HepG2 (cell line): ENCODE results near the gene ERFL. TPM values are rescaled to one million over a fixed set of nuclear protein-coding genes. Genes with fewer than 3 reads are reported as not detected.

Experiments used
- ATAC-seq: fragments of 200-7000 bp; cut with Tn5 transposase; 3 replicates; pipeline ENCODE4 v1.9.1; 2020; ENCODE audit warnings: mild to moderate bottlenecking, moderate library complexity
- BruUV-seq: library from RNA; stranded (reverse); fragments of 400-500 nt; replicated peaks from 2 replicates; lab custom pipeline; 2021; lab: Mats Ljungman, UMichigan
- CTCF ChIA-PET: fragments of 300-600 bp; formaldehyde crosslinking; extraction: SDS; loops from one replicate; lab custom pipeline; 2021; ENCODE audit warnings: low total read pairs, inconsistent platforms, low intra/inter-chr PET ratio; lab: Yijun Ruan, JAX
- POLR2A ChIA-PET: fragments of 350-600 bp; sonication (Branson Sonifier 250); formaldehyde crosslinking; loops from one replicate; lab custom pipeline; 2020; ENCODE audit warnings: antibody characterized with exemption, inconsistent platforms; lab: Yijun Ruan, JAX
- DNase-seq: peaks from one replicate; pipeline ENCODE4 v3.0.0-alpha.2; 2015; ENCODE audit warnings: low spot score
- FAIRE-seq: peaks from 3 replicates; lab custom pipeline; 2011; peaks lifted over from hg19 to GRCh38; lab: Jason Lieb, UNC
- H2AFZ ChIP-seq: one replicate; pipeline ENCODE4 v1.6.1; 2011; ENCODE audit warnings: low read length, inconsistent platforms
- H3K27ac ChIP-seq: fragments of 300-600 bp; 3 replicates; pipeline ENCODE4 v1.8.0; 2011; ENCODE audit warnings: mixed run types, mild to moderate bottlenecking, mixed read lengths, low read length, inconsistent platforms; ENCODE audit not compliant: insufficient read depth; ENCODE audit errors: extremely low read length
- H3K27me3 ChIP-seq, 2 experiments: fragments of 200-600 bp in 1 of 2; 2 replicates in 1 of 2; 3 replicates in 1 of 2; pipeline versions ENCODE4 v1.6.0 to v1.8.0; 2011; ENCODE audit warnings: low read length in 2 of 2, mild to moderate bottlenecking in 2 of 2, moderate library complexity in 2 of 2, inconsistent platforms in 1 of 2; ENCODE audit not compliant: insufficient read depth in 2 of 2, control insufficient read depth in 1 of 2
- H3K36me3 ChIP-seq, 2 experiments: fragments of 200-600 bp in 1 of 2; replicated peaks in 1 of 2; 2 replicates in 1 of 2; 3 replicates in 1 of 2; pipeline versions ENCODE4 v1.5.1 to v1.8.0; 2011; ENCODE audit warnings: low read length in 2 of 2, inconsistent platforms in 1 of 2; ENCODE audit not compliant: insufficient read depth in 2 of 2, control insufficient read depth in 1 of 2
- H3K4me1 ChIP-seq: 2 replicates; pipeline ENCODE4 v1.5.1; 2012; ENCODE audit warnings: low read length, inconsistent platforms; ENCODE audit not compliant: insufficient read depth
- H3K4me2 ChIP-seq: 2 replicates; pipeline ENCODE4 v1.6.0; 2011; ENCODE audit warnings: low read depth, low read length, inconsistent platforms
- H3K4me3 ChIP-seq, 3 experiments: fragments of 200-600 bp in 1 of 3; sonication (generic), shearing (Covaris generic) in 1 of 3; replicated peaks in 1 of 3; 2 replicates each; pipeline ENCODE4 v1.5.1; 2011 to 2016; ENCODE audit warnings: low read length in 3 of 3, inconsistent platforms in 2 of 3, low read depth in 2 of 3, mild to moderate bottlenecking in 2 of 3, control low read depth in 1 of 3, mixed read lengths in 1 of 3; ENCODE audit not compliant: insufficient read depth in 1 of 3
- H3K79me2 ChIP-seq: one replicate; pipeline ENCODE4 v1.6.1; 2011; ENCODE audit warnings: low read length, inconsistent platforms; ENCODE audit not compliant: insufficient read depth
- H3K9ac ChIP-seq: 2 replicates; pipeline ENCODE4 v1.6.0; 2011; ENCODE audit warnings: mild to moderate bottlenecking, low read depth, low read length, inconsistent platforms; ENCODE audit not compliant: insufficient read depth
- H3K9me3 ChIP-seq: 2 replicates; pipeline ENCODE4 v1.5.1; 2012; ENCODE audit warnings: mild to moderate bottlenecking, low read length
- H4K20me1 ChIP-seq: 2 replicates; pipeline ENCODE4 v1.6.0; 2011; ENCODE audit warnings: inconsistent platforms, mild to moderate bottlenecking, low read length, moderate library complexity; ENCODE audit not compliant: insufficient read depth
- HNF4A ChIP-seq: sonication (generic); formaldehyde crosslinking; IDR thresholded peaks from 2 replicates; pipeline ENCODE4 v1.4.0; 2020; ENCODE audit warnings: missing genetic modification reagents
- NFE2 ChIP-seq: sonication (generic); formaldehyde crosslinking; IDR thresholded peaks from 2 replicates; pipeline ENCODE4 v1.4.0; 2020; ENCODE audit warnings: missing genetic modification reagents
- WGBS: methylation state at CpG from one replicate; pipeline ENCODE4 v1.1.6; 2017; ENCODE audit warnings: low lambda C conversion rate; 5-methylcytosine and 5-hydroxymethylcytosine counted together
- in situ Hi-C: cut with HindIII; loops from 2 replicates; pipeline ENCODE4 v1.10.0; 2017; ENCODE audit warnings: low pct_unique_long_range_greater_than_20kb; ENCODE audit not compliant: extremely low pct_ligation_motif_present
- intact Hi-C: fragments of 100-400 bp; cut with micrococcal nuclease; formaldehyde crosslinking; loops from one replicate; pipeline ENCODE4 v1.10.0; 2022; ENCODE audit not compliant: unreplicated experiment
- polyA plus RNA-seq, 8 experiments: library from polyadenylated mRNA; depleted of rRNA in 3 of 8; stranded (reverse) in 7 of 8; unstranded in 1 of 8; fragments of >200 nt; fragmentation: Illumina TruSeq in 4 of 8; extraction: Trizol in 4 of 8; gene quantifications; 2 replicates each; pipeline versions ENCODE4 v1.2.1 to v1.2.3, GENCODE V29; 2011 to 2016; ENCODE audit warnings: low read depth in 4 of 8, missing spikeins in 1 of 8, mixed read lengths in 1 of 8; ENCODE audit not compliant: insufficient read depth in 1 of 8
- total RNA-seq, 5 experiments: library from RNA; depleted of rRNA; stranded (reverse); fragments of >200 nt; fragmentation: Illumina TruSeq; extraction: Trizol; gene quantifications; 2 replicates each; pipeline ENCODE4 v1.2.3, GENCODE V29; 2016; ENCODE audit warnings: low read depth in 1 of 5
- TF ChIP-seq, protein P1 (sequence below): sonication (generic); formaldehyde crosslinking; IDR thresholded peaks from 2 replicates; pipeline ENCODE4 v1.5.0; 2020; ENCODE audit warnings: mild to moderate bottlenecking, missing genetic modification reagents
- TF ChIP-seq, protein P2 (sequence below): sonication (generic); formaldehyde crosslinking; IDR thresholded peaks from 2 replicates; pipeline ENCODE4 v1.9.0; 2021; ENCODE audit warnings: mild to moderate bottlenecking, missing genetic modification reagents
- TF ChIP-seq, protein P3 (sequence below): sonication (generic); formaldehyde crosslinking; IDR thresholded peaks from 2 replicates; pipeline ENCODE4 v1.4.0; 2020; ENCODE audit warnings: missing genetic modification reagents, borderline replicate concordance

ERFL gene
- total and polyA plus RNA-seq, 2 of the 13 experiments (the other 11 are each of a cell fraction or from before 2014, with no cell fraction given), result not detected

DNA sequence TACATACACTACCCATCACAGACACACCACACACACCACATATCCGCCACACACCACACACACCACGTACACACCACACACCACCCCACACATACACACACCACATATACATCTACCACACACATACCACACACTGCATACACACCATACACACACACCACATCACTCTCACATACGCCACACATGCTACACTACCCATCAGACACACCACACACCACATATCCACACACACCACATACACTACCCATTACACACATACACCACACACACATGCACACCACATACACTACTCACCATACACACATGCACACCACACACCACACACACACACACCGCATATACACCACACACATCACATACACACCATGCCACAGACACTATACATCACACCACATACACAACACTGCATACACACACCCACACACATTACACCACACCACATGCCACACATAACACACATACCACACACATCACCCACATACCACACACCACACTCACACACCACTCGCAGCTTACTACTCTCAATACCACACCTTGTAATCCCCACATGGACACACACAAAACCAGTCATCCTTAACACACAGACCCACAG lies 9.5 kb downstream of the ERFL start (continued):
- TF ChIP-seq, protein P1, sequence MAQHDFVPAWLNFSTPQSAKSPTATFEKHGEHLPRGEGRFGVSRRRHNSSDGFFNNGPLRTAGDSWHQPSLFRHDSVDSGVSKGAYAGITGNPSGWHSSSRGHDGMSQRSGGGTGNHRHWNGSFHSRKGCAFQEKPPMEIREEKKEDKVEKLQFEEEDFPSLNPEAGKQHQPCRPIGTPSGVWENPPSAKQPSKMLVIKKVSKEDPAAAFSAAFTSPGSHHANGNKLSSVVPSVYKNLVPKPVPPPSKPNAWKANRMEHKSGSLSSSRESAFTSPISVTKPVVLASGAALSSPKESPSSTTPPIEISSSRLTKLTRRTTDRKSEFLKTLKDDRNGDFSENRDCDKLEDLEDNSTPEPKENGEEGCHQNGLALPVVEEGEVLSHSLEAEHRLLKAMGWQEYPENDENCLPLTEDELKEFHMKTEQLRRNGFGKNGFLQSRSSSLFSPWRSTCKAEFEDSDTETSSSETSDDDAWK (CRISPR knock-in tag), result no peak
- TF ChIP-seq NFE2 (CRISPR knock-in tag) (no peak), HNF4A (no peak)

DNA sequence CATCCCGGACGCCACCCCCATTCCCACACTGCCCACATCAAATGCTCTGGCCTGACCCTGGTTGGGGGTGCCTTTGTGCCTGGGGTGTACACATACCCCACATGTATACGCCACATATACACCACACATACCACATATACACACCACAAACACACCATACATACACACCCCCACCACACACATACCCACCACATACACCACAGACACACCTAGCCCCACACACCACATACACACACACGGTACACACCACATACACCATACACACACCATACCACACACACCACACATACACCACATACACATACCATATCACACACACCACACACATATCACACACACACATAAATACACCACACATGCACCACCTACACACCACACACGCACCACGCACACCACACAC lies 10.2 kb downstream of the ERFL start:
- no peak for FAIRE-seq
- 85% methylated on average over 4 of the region's 6 CpGs for WGBS
- in situ Hi-C loops, result no loop called here
- CTCF ChIA-PET, result no interaction called here
- BruUV-seq, result no TSS peak
- Histone ChIP-seq H3K27me3 (peaks cover 7 to 39% of the 10 kb centered on the region in 2 experiments), H3K9me3 (no peaks in the 10 kb centered on the region), H3K36me3 (no peaks in the 10 kb centered on the region), H4K20me1 (no peaks in the 10 kb centered on the region), H3K4me2 (no peak overlapping the region), H3K9ac (no peak overlapping the region), H3K4me3 (no peak overlapping the region), H3K27ac (no peak overlapping the region), H3K4me1 (no peaks in the 10 kb centered on the region), H3K79me2 (no peaks in the 10 kb centered on the region), H2AFZ (no peak overlapping the region)
- intact Hi-C loops, result no loop called here
- POLR2A ChIA-PET, result no interaction called here
- DNase-seq, result no peak
- ATAC-seq, result no peak
- TF ChIP-seq, protein P2, sequence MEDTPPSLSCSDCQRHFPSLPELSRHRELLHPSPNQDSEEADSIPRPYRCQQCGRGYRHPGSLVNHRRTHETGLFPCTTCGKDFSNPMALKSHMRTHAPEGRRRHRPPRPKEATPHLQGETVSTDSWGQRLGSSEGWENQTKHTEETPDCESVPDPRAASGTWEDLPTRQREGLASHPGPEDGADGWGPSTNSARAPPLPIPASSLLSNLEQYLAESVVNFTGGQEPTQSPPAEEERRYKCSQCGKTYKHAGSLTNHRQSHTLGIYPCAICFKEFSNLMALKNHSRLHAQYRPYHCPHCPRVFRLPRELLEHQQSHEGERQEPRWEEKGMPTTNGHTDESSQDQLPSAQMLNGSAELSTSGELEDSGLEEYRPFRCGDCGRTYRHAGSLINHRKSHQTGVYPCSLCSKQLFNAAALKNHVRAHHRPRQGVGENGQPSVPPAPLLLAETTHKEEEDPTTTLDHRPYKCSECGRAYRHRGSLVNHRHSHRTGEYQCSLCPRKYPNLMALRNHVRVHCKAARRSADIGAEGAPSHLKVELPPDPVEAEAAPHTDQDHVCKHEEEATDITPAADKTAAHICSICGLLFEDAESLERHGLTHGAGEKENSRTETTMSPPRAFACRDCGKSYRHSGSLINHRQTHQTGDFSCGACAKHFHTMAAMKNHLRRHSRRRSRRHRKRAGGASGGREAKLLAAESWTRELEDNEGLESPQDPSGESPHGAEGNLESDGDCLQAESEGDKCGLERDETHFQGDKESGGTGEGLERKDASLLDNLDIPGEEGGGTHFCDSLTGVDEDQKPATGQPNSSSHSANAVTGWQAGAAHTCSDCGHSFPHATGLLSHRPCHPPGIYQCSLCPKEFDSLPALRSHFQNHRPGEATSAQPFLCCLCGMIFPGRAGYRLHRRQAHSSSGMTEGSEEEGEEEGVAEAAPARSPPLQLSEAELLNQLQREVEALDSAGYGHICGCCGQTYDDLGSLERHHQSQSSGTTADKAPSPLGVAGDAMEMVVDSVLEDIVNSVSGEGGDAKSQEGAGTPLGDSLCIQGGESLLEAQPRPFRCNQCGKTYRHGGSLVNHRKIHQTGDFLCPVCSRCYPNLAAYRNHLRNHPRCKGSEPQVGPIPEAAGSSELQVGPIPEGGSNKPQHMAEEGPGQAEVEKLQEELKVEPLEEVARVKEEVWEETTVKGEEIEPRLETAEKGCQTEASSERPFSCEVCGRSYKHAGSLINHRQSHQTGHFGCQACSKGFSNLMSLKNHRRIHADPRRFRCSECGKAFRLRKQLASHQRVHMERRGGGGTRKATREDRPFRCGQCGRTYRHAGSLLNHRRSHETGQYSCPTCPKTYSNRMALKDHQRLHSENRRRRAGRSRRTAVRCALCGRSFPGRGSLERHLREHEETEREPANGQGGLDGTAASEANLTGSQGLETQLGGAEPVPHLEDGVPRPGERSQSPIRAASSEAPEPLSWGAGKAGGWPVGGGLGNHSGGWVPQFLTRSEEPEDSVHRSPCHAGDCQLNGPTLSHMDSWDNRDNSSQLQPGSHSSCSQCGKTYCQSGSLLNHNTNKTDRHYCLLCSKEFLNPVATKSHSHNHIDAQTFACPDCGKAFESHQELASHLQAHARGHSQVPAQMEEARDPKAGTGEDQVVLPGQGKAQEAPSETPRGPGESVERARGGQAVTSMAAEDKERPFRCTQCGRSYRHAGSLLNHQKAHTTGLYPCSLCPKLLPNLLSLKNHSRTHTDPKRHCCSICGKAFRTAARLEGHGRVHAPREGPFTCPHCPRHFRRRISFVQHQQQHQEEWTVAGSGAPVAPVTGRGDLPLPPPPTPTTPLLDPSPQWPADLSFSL (CRISPR knock-in tag), result 0 out of 2 replicates have a peak, but pooled peaks have one; percentile 40
- TF ChIP-seq, protein P3, sequence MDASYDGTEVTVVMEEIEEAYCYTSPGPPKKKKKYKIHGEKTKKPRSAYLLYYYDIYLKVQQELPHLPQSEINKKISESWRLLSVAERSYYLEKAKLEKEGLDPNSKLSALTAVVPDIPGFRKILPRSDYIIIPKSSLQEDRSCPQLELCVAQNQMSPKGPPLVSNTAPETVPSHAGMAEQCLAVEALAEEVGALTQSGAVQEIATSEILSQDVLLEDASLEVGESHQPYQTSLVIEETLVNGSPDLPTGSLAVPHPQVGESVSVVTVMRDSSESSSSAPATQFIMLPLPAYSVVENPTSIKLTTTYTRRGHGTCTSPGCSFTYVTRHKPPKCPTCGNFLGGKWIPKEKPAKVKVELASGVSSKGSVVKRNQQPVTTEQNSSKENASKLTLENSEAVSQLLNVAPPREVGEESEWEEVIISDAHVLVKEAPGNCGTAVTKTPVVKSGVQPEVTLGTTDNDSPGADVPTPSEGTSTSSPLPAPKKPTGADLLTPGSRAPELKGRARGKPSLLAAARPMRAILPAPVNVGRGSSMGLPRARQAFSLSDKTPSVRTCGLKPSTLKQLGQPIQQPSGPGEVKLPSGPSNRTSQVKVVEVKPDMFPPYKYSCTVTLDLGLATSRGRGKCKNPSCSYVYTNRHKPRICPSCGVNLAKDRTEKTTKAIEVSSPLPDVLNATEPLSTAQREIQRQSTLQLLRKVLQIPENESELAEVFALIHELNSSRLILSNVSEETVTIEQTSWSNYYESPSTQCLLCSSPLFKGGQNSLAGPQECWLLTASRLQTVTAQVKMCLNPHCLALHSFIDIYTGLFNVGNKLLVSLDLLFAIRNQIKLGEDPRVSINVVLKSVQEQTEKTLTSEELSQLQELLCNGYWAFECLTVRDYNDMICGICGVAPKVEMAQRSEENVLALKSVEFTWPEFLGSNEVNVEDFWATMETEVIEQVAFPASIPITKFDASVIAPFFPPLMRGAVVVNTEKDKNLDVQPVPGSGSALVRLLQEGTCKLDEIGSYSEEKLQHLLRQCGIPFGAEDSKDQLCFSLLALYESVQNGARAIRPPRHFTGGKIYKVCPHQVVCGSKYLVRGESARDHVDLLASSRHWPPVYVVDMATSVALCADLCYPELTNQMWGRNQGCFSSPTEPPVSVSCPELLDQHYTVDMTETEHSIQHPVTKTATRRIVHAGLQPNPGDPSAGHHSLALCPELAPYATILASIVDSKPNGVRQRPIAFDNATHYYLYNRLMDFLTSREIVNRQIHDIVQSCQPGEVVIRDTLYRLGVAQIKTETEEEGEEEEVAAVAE (CRISPR knock-in tag), result no peak
